Measurements from ENCODE around the gene RLF. TPM values are rescaled to one million over a fixed set of nuclear protein-coding genes. Genes with fewer than 3 reads are reported as not detected.
A peak's percentile ranks its signal among the peaks of the same experiment; 100 is the strongest.

The RLF gene
- total and polyA plus RNA-seq, 10 of the 15 experiments (the other 5 are each of a cell fraction or from before 2014, with no cell fraction given), result 2.0 to 19.8 (median 8.7) TPM

GRCh38 chr1:40140211-40140973, 20.8 kb upstream of the RLF start:
- H3K79me2 ChIP-seq (ENCODE audit: control insufficient read depth, insufficient read depth, low read length), result no peaks in the 10 kb centered on the region
- in situ Hi-C loops (cut with MboI) (no loop called here), intact Hi-C loops (cut with micrococcal nuclease; ENCODE audit: unreplicated experiment) (no loop called here)
- H4K20me1 ChIP-seq (ENCODE audit: control insufficient read depth, insufficient read depth), result no peaks in the 10 kb centered on the region
- WGBS (ENCODE audit: insufficient coverage, insufficient replicate concordance, low lambda C conversion rate, missing lambda C conversion rate), result 56% methylated on average over 7 of the region's 7 CpGs
- H3K4me2 ChIP-seq (ENCODE audit: control insufficient read depth, insufficient read depth), result 0 out of 2 replicates have a peak overlapping the region, but pooled peaks have one; percentile 35
- ChIA-PET RAD21 (ENCODE audit: unreplicated experiment) (interaction anchor here (1.0 to 1.7 kb wide), 2 partner anchors 12 to 198 kb away, joined by 4 read pairs; no protein-coding TSS in a partner anchor), POLR2A (no interaction called here), SMC1A (ENCODE audit: uncharacterized antibody, unreplicated experiment) (interaction anchor here (0.9 to 5.0 kb wide), 5 partner anchors 12 to 299 kb away, joined by 3 to 115 read pairs (median 5); no protein-coding TSS in a partner anchor), CTCF (interaction anchor here (0.9 to 7.2 kb wide), 5 partner anchors 16 to 297 kb away, joined by 3 to 247 read pairs (median 4); no protein-coding TSS in a partner anchor)
- H3K4me3 ChIP-seq, result no peak overlapping the region
- no peak for FAIRE-seq
- no peak for ATAC-seq
- H3K27me3 ChIP-seq (replicated peaks in 1 of 2; ENCODE audit: control insufficient read depth in 2 of 2, insufficient read depth in 2 of 2, low read length in 1 of 2), result no peaks in the 10 kb centered on the region; a peak in 1 of 4 replicates
- H3K4me1 ChIP-seq (ENCODE audit: control insufficient read depth, insufficient read depth, low read length), result no peaks in the 10 kb centered on the region
- H2AFZ ChIP-seq (ENCODE audit: control insufficient read depth, low read depth, low read length), result peak overlapping the region; percentile 56
- no peak for TF ChIP-seq ZZZ3 (IDR thresholded peaks at IDR 0.05; ENCODE audit: control insufficient read depth, insufficient read length, low read depth)
- no peak for TF ChIP-seq CEBPZ (IDR thresholded peaks at IDR 0.05; ENCODE audit: low read depth, low read length)
- no peak for TF ChIP-seq NR2F1 (conservative IDR thresholded peaks at IDR 0.05)
- no peak for TF ChIP-seq NR2C2 (IDR thresholded peaks at IDR 0.05; ENCODE audit: borderline replicate concordance, control insufficient read depth, insufficient read length, low read depth)
- TF ChIP-seq ATF7 (IDR thresholded peaks at IDR 0.05; ENCODE audit: low read depth), result no peak
- TF ChIP-seq NFIC (IDR thresholded peaks at IDR 0.05; ENCODE audit: low read depth, low read length), result no peak
- TF ChIP-seq RAD21 (IDR thresholded peaks at IDR 0.05; ENCODE audit: insufficient read depth, low read depth, low read length), result no peak
- no peak overlapping the region for H3K27ac ChIP-seq (ENCODE audit: control insufficient read depth, insufficient read depth)
- DNase-seq (ENCODE audit: low read depth, low spot score), result no peak
- no peaks in the 10 kb centered on the region for H3K36me3 ChIP-seq (ENCODE audit: control insufficient read depth in 2 of 2, insufficient read depth in 2 of 2, low read length in 1 of 2)
- no TSS peak for BruUV-seq (replicated peaks)
- H3K9ac ChIP-seq (ENCODE audit: control insufficient read depth, insufficient read depth, low read length), result no peak overlapping the region
- H3K9me3 ChIP-seq (replicated peaks; ENCODE audit: control insufficient read depth, insufficient read depth, low read length), result no peaks in the 10 kb centered on the region

Data from GM12878 (cell line).